Activated CD8-positive, alpha-beta memory T cell treated with anti-CD3 and anti-CD28 coated beads, Interleukin-2, amount 50 U/mL, for 24 hours (primary cell): Measurements from ENCODE around the gene LRP2BP.
"Not testable (repeated sequence)": the region's sequence is repeated elsewhere in the genome, so short reads cannot be mapped to it uniquely, and the experiment has no call there.

Experiments used
- DNase-seq: peaks from one replicate; pipeline ENCODE4 v3.0.0-alpha.2; 2020; ENCODE audit errors: extremely low read depth

LRP2BP gene

DNA sequence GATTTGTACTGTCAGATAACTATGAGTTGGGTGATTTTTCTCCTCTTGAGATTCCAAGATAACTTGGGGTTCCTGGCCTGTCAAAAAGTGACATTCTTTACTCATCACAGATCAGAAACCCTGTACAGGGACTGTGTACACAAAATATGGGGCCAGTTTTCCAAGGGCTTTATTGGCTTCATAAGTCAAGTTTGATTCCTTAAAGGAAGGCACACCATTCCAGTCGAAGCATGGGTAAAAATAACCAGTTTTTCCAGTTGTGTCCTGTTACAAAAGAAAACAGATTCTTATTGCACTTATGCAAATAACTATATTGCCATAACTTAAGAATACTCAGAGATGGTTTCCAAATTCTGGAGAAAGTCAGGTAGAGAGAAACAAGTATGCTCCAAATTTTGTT, 70.0 kb downstream of the LRP2BP start:
- DNase-seq = not testable (repeated sequence)

DNA sequence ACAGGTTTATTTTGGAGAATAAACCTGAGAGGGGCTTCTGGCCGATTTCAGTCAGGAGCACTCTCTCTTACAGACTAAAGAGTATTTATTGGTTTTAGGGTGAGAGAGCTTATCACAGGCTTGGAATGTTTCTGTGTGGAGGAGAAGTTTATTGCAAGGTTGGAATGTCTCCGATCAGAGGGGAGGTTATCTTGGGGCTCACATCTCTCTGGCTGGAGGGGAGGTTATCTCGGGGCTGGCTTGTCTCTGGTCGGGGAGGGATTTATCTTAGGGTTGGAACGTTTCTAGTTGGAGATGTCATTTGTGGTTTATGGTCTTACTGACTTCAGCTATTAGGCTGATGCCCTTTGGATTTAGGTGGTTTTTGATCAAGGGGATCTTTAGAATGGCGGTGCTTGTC, 71.4 kb downstream of the LRP2BP start:
- not testable (repeated sequence) for DNase-seq

DNA sequence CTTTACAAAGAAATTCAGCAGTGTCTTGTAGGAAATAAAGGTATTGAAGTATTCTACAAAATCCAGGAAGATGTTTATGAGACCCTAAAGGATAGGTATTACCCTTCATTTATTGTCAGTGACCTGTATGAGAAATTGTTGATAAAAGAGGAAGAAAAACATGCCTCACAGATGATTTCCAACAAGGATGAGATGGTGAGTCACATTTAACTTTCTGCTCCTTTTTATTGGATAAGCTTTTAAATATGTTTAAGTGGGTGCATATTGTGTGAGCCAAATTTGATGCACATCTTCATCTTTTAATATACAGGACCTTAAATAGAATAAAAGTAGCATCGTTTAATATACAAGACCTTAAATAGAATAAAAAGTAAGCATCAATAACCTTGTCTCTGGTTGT, 72.1 kb downstream of the LRP2BP start:
- DNase-seq = no peak

DNA sequence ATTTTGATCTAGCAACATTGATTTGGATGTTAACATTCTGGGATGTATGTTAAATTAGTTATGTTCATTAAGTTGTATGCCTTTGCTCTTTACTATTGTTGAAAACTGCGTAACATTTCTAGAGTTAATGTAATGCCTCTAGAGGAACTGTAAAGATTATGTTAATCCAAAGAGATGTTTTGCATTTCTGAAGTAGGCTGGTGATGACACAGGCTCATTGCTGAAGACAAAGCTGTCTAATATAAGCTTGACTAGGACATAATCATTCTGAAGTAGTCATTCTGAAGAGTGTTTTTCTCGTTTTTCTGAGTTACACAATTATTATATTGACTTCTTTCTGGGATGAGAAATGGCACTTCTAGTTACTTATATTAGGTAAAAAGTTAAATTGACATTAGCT, 72.9 kb downstream of the LRP2BP start:
- DNase-seq = no peak

DNA sequence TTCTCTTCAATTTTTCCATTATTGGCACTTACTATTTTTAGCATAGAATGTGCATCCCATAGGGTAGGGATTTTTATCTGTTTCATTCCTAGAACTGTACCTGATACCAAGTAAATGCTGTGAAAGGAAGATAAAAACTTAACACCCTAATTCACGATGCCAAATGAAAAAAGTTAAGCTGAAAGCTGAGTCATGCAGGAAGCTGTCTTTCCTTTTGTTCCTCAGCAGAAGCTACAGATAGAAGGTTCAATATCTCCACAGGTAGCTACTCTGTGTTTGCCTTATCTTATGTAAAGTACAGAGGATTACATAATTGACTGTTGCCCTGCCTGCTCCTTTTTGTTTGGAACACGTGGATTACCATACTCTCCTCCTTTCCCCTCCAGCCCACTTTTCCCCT, 77.0 kb downstream of the LRP2BP start:
- DNase-seq = no peak

DNA sequence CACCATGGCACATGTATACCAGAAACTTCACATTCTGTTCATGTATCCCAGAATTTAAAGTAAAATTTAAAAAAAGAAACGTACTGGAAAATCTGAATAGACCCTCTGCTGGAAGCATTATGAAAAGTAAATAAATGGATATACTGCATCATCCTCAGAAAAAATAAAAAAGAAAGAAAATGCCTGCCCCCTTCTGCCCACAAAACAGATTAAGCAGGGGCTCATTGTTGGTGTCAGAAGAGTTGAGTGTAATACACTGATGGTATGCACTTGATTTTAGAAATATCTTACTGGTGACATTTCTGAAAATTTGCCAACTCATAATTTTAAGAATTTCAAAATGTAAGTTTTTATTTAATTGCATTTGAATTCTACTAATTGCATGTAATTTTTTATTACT, 77.8 kb downstream of the LRP2BP start:
- DNase-seq = no peak

DNA sequence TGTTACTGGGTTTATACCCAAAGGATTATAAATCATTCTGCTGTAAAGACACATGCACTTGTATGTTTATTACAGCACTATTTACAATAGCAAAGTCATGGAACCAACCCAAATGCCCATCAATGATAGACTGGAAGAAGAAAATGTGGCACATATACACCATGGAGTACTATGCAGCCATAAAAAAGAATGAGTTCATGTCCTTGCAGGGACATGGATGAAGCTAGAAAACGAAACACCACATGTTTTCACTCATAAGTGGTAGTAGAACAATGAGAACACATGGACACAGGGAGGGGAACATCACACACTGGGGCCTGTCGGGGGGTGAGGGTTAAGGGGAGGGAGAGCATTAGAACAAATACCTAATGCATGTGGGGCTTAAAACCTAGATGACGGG, 78.3 kb downstream of the LRP2BP start:
- not testable (repeated sequence) for DNase-seq
